Measurements from ENCODE around the gene OVOL2. TPM values are rescaled to one million over a fixed set of nuclear protein-coding genes. Genes with fewer than 3 reads are reported as not detected.

OVOL2 gene
- total and polyA plus RNA-seq, 2 donors (not counting 1 experiment from before 2014, with no cell fraction given) = not detected

DNA sequence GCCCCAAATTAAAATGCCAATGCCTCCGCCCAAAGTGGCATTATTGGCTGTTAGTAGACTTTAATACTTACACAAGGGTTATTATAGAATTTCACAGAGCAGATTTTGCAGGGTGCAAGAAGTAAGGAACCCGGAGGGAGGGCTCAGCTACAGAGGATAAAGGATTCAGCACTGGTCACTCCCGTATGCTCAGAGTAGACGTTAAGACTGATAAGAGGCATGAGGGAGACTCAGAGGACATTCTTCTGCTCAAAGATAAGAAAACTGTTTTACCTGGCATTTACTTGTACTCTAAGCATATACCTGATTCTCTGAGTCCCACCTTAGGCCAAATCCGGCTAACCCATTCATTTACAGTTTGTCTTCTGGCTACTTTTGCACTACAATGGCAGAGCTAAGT is 36.5 kb upstream of the OVOL2 start:
- ChIA-PET CTCF (no interaction called here), POLR2A (no interaction called here)
- Mint-ChIP-seq H3K4me3 (no peak overlapping the region), H3K27ac (no peak overlapping the region), H3K4me1 (no peaks in the 10 kb centered on the region), H3K27me3 (peaks cover 23% of the 10 kb centered on the region), H3K9me3 (ENCODE audit: insufficient read depth) (no peaks in the 10 kb centered on the region)
- H3K4me2 ChIP-seq (replicated peaks; ENCODE audit: low read depth, low read length, poor library complexity, severe bottlenecking) = no peak overlapping the region
- no peak overlapping the region for H3K27ac ChIP-seq (ENCODE audit: low read length in 2 of 2)
- H3K4me1 ChIP-seq (ENCODE audit: control insufficient read depth in 2 of 2, insufficient read depth in 2 of 2, low read length in 2 of 2) = no peaks in the 10 kb centered on the region
- no peak for DNase-seq
- no peaks in the 10 kb centered on the region for H3K36me3 ChIP-seq (replicated peaks in 1 of 2; ENCODE audit: control extremely low read depth in 1 of 2, control insufficient read depth in 1 of 2, extremely low read depth in 1 of 2, insufficient read depth in 2 of 2, low read length in 1 of 2)
- intact Hi-C loops (cut with micrococcal nuclease) = no loop called here
- no peak overlapping the region for H3K9ac ChIP-seq (ENCODE audit: low read length)
- H3K27me3 ChIP-seq (replicated peaks in 1 of 4; ENCODE audit: control extremely low read depth in 1 of 4, control insufficient read depth in 3 of 4, insufficient read depth in 4 of 4, low read length in 3 of 4) = peaks cover 0 to 5% (median 1%) of the 10 kb centered on the region in 4 experiments
- TF ChIP-seq EZH2 (IDR thresholded peaks at IDR 0.05; ENCODE audit: borderline replicate concordance, insufficient read depth, low read depth, low read length, poor library complexity, severe bottlenecking) = no peak
- TF ChIP-seq, protein P1, sequence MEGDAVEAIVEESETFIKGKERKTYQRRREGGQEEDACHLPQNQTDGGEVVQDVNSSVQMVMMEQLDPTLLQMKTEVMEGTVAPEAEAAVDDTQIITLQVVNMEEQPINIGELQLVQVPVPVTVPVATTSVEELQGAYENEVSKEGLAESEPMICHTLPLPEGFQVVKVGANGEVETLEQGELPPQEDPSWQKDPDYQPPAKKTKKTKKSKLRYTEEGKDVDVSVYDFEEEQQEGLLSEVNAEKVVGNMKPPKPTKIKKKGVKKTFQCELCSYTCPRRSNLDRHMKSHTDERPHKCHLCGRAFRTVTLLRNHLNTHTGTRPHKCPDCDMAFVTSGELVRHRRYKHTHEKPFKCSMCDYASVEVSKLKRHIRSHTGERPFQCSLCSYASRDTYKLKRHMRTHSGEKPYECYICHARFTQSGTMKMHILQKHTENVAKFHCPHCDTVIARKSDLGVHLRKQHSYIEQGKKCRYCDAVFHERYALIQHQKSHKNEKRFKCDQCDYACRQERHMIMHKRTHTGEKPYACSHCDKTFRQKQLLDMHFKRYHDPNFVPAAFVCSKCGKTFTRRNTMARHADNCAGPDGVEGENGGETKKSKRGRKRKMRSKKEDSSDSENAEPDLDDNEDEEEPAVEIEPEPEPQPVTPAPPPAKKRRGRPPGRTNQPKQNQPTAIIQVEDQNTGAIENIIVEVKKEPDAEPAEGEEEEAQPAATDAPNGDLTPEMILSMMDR (IDR thresholded peaks at IDR 0.05) = no peak
- no peaks in the 10 kb centered on the region for H4K20me1 ChIP-seq (ENCODE audit: control insufficient read depth, insufficient read depth, low read length, poor library complexity, severe bottlenecking)
- no peaks in the 10 kb centered on the region for H3K79me2 ChIP-seq (ENCODE audit: control insufficient read depth, insufficient read depth, low read length)
- no peak for ATAC-seq (ENCODE audit: low read depth)
- whole genome bisulfite sequencing (ENCODE audit: insufficient coverage) = 84% methylated on average over 4 of the region's 5 CpGs
- H2AFZ ChIP-seq (ENCODE audit: insufficient read depth, low read depth, low read length, poor library complexity, severe bottlenecking) = no peak overlapping the region
- H3K9me3 ChIP-seq (ENCODE audit: control extremely low read depth in 1 of 3, control insufficient read depth in 2 of 3, insufficient read depth in 1 of 3, low read length in 2 of 3) = no peaks in the 10 kb centered on the region
- H3K4me3 ChIP-seq (ENCODE audit: control extremely low read depth in 1 of 5, extremely low read depth in 1 of 5, insufficient read depth in 1 of 5, low read depth in 2 of 5, low read length in 4 of 5) = no peak overlapping the region

DNA sequence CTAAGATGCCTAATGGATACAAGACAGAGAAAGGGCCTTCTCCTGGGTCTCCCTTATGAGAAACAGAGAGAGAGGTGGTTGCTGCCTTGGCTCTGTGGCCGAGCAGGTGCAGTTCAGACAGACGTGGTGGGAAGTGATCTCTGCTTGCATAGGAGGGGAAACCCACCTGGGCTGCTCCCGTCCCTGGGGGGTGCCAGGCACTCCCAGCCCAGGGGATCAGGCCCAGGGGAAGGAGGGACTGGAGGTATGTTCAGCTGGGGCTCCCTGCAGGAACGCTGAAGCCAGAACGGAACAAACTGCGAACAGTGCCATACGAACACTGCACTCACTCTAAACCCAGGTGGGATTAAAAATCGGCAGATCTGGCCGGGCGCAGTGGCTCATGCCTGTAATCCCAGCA is 35.7 kb upstream of the OVOL2 start:
- Histone ChIP-seq H3K4me1 (ENCODE audit: control insufficient read depth in 2 of 2, insufficient read depth in 2 of 2, low read length in 2 of 2) (no peaks in the 10 kb centered on the region), H3K36me3 (replicated peaks in 1 of 2; ENCODE audit: control extremely low read depth in 1 of 2, control insufficient read depth in 1 of 2, extremely low read depth in 1 of 2, insufficient read depth in 2 of 2, low read length in 1 of 2) (no peaks in the 10 kb centered on the region), H3K9ac (ENCODE audit: low read length) (no peak overlapping the region), H3K79me2 (ENCODE audit: control insufficient read depth, insufficient read depth, low read length) (no peaks in the 10 kb centered on the region), H3K9me3 (ENCODE audit: control extremely low read depth in 1 of 3, control insufficient read depth in 2 of 3, insufficient read depth in 1 of 3, low read length in 2 of 3) (no peaks in the 10 kb centered on the region), H2AFZ (ENCODE audit: insufficient read depth, low read depth, low read length, poor library complexity, severe bottlenecking) (no peak overlapping the region), H3K27me3 (replicated peaks in 1 of 4; ENCODE audit: control extremely low read depth in 1 of 4, control insufficient read depth in 3 of 4, insufficient read depth in 4 of 4, low read length in 3 of 4) (peaks cover 0 to 3% (median 1%) of the 10 kb centered on the region in 4 experiments), H3K4me2 (replicated peaks; ENCODE audit: low read depth, low read length, poor library complexity, severe bottlenecking) (no peak overlapping the region), H3K4me3 (ENCODE audit: control extremely low read depth in 1 of 5, extremely low read depth in 1 of 5, insufficient read depth in 1 of 5, low read depth in 2 of 5, low read length in 4 of 5) (no peak overlapping the region), H4K20me1 (ENCODE audit: control insufficient read depth, insufficient read depth, low read length, poor library complexity, severe bottlenecking) (no peaks in the 10 kb centered on the region), H3K27ac (ENCODE audit: low read length in 2 of 2) (no peak overlapping the region)
- no peak for TF ChIP-seq EZH2 (IDR thresholded peaks at IDR 0.05; ENCODE audit: borderline replicate concordance, insufficient read depth, low read depth, low read length, poor library complexity, severe bottlenecking)
- TF ChIP-seq, protein P1 (IDR thresholded peaks at IDR 0.05) = no peak
- 88% methylated on average over 7 of the region's 10 CpGs for WGBS (ENCODE audit: insufficient coverage)
- H3K4me1 Mint-ChIP-seq = no peaks in the 10 kb centered on the region
- H3K4me3 Mint-ChIP-seq = no peak overlapping the region
- peaks cover 18% of the 10 kb centered on the region for H3K27me3 Mint-ChIP-seq
- ATAC-seq (ENCODE audit: low read depth) = no peak
- DNase-seq = no peak
- H3K9me3 Mint-ChIP-seq (ENCODE audit: insufficient read depth) = no peaks in the 10 kb centered on the region
- POLR2A ChIA-PET = no interaction called here
- H3K27ac Mint-ChIP-seq = no peak overlapping the region
- CTCF ChIA-PET = no interaction called here
- intact Hi-C loops (cut with micrococcal nuclease) = no loop called here
